ENCODE results near the gene DNAH17.
"Not testable (repeated sequence)": the region's sequence is repeated elsewhere in the genome, so short reads cannot be mapped to it uniquely, and the experiment has no call there.

Gene DNAH17

DNA sequence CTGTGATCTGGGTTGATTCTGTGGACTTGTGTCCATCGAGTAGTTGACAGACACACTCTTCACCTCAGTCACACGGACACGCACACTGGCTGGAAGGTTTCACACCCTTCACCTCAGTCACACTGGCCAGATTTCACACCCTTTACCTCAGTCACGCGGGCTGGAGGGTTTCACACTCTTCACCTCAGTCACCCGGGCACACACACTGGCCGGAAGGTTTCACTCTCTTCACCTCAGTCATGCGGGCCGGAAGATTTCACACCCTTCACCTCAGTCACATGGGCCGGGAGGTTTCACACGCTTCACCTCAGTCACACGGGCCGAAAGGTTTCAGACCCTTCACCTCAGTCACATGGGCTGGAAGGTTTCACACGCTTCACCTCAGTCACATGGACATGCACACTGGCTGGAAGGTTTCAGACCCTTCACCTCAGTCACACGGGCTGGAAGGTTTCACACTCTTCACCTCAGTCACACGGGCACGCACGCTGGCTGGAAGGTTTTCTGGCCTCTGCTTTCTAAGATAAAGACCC, 102.5 kb downstream of the DNAH17 start:
- no peak for DNase-seq

- no peak for DNase-seq
Measured at GRCh38 chr17:78473951-78474613, 103.1 kb downstream of the DNAH17 start.

GRCh38 chr17:78472035-78472905, 104.9 kb downstream of the DNAH17 start:
- DNase-seq = no peak

DNA sequence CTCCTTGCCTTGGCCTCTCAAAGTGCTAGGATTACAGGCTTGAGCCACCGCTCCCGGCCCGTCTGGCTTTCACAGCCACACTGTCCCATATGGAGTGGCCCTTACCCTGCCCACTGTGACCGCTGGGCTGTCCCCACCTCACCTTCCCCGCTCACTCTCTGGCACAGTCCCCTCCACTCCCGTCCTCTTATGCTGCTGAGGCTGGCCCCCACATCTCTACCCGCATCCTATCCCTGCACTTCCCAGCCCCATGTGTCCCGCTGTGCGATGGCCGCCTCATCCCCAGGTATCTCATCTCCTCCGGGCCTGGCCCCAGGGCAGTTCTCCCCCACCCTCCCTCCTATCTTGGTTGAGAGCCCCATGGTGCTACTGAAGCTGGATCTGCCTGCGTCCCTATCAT, 105.6 kb downstream of the DNAH17 start:
- DNase-seq = no peak

- DNase-seq = no peak
Measured at GRCh38 chr17:78469443-78469842, 107.8 kb downstream of the DNAH17 start.

DNA sequence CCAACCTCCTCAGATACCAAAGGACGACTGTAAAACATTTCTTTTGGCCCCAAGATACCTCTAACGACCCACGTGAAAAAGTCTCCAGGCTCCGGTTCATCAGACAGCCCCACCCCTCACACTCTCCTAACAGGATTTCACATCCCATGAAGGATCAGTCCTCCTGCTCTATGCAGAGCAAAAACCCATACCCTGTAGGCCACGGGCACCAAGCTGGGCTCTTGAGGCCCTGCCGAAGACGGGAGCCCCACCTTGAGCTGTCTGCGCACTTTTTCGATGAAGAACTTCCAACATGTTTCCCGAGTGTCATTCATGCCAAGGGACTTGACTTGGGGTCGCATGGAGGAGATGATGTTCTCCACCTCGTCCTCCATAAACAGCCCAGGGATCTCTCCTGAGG, 108.8 kb downstream of the DNAH17 start:
- DNase-seq = no peak

DNA sequence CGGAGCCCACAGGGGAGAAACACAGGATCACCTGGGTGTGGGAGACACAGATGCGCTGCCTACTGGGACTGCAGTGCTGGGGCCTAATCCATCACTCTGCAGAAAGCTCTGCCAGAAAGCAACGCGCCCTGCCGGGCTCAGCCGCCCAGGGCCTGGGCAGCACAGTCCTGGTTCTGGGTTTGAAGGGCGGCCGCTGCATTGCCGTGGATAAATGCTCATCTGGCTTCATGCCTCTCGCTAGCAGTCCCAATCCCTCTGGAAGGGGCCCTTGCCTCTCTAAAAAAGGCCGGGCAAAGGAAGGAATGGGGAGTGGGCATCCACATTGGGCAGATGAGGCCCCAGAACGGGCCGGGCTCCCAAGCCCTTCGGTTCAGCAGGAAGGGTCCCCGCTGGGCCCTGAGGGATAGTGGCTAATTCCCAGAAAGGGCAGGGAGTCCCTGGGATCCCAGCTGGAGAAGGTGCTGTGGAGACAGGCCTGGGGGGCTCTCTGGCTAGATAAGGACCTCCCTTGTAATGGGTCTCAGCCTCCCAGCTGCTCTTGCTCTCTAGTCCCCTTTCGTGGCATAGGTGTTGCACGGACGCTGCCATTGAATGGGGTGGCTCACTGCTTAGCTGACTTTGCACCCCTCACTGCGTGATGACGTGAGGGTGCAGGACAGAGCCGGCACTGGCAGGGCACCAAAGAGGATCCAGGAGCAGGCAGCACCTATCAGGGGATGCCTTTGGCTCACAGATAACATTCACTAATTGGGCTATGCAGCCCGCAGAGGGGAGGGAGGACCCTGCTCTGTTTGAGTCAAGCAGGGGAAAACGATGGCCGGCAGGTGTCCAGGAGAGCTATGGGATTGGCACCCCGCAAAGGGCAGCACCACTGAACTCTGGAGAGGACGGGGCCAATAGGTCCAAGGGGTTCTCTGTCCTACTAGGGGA, 110.1 kb downstream of the DNAH17 start:
- DNase-seq = no peak

- DNase-seq = not testable (repeated sequence)
Measured at GRCh38 chr17:78466109-78466785, 110.9 kb downstream of the DNAH17 start.

DNA sequence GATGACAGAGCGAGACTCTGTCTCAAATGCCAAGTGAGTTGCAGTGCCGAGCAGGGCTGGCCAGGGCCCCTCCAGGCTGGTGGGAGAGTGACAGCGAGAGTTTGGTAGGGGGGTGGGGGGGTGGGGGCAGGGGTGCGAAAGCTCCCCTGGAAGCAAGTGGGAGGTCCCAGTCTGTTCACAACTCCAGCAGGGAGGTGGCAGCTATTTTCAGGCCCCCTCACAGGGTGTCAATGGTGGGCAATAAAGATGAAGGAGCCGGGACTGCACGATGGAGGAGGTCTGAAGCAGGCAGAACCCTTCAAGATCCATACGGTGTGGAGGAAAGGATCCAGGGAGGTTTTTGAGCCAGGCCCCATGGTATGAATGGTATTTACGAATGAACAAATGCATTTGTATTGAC, 115.0 kb downstream of the DNAH17 start:
- no peak for DNase-seq

GRCh38 chr17:78461799-78462053, 115.5 kb downstream of the DNAH17 start:
- no peak for DNase-seq

DNA sequence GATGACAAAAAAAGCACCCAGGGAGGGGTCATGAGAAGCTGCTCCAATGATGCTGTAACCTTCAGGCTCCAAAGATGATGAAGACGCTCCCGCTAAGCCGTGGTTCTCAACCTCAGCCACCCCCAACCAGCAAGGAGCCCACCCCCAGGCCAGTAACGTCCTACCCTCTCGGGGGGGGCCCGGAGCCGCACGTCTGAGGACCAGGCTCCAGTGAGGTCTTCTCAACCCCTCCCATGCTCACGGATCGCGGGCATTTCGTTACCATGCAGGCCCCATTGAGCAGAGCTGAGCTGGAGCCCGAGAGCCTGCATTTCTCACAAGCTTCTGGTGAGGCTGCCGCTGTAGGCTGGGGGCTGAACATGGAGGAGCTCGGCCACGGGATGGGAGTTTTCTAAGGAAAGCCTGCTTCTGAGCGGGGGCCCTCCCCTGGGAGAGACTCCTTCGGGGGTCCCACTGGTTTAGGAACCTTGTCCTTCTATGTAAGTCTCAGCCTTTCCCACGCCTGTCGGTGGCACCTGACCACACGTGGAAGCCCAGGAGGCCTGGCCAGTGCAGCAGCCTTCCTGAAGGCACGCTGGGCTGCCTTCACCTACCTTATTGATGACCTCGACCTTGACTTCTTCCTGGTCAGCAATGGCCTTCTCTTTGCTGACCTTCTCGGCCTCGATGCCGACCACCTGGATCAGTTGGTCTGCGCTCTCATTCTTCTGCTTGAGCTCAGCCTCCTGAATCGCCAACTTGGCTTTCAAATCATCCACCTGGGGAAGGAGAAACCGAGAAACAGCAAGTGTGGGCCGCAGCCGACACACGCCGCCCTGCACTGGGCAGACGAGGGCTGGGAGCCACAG, 116.0 kb downstream of the DNAH17 start:
- DNase-seq = no peak

GRCh38 chr17:78460176-78460675, 117.0 kb downstream of the DNAH17 start:
- DNase-seq = no peak

GRCh38 chr17:78459696-78460095, 117.5 kb downstream of the DNAH17 start:
- DNase-seq = no peak

- DNase-seq = no peak
Measured at GRCh38 chr17:78458736-78459335, 118.4 kb downstream of the DNAH17 start.

GRCh38 chr17:78458091-78458490, 119.1 kb downstream of the DNAH17 start:
- no peak for DNase-seq

GRCh38 chr17:78454346-78454745, 122.8 kb downstream of the DNAH17 start:
- DNase-seq = no peak

DNA sequence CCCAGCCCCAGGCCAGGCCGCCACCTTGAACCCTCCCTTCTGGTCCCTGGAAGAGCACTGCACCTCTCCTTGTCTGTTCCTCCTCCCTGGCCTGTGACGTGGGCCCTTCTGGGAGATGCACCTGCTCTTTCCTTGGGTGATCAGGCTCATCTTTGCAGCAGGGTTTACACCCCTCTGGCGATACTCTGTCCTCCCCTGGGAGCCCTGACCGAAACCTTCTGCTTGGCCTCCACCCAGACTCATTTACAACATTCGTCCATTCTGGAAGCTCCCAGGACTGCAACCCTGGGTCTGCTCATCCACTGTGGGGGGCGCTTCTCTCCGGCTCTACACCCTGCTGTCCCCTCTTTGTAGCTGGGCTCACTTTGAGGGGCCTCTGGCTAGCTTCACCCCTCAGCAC, 125.4 kb downstream of the DNAH17 start:
- DNase-seq = no peak

DNA sequence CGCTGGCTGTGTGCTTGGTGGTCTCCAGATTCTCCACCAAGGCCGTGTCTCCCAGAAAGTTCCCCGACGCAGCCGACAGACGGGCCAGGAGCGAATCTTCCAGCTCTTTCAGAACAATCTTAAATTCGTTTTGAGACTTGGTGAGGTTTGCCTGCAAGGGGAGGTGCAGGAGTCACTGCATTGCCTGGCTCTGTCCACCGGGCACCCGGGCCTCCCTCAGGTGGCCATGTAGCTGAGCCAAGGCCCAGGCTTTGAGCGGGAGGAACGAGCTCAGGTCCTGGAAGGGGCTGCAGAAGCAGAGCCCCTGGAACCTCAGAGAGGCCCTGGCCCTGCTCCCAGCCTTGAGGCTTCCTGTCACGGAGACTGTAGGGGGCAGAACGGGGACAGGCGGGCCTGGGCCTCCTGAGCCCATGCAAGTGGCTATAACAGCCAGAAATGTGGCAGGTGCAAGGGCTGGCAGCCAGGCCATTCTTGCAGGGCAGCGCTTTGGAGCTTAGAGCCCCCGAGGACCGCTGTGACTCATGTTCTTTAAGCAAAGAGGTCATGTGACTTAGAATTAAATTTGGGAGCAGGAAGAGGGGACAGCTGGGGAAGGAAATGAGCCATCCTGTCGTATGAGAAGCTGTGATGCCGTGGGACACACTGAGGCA, 126.4 kb downstream of the DNAH17 start:
- DNase-seq = no peak

DNA sequence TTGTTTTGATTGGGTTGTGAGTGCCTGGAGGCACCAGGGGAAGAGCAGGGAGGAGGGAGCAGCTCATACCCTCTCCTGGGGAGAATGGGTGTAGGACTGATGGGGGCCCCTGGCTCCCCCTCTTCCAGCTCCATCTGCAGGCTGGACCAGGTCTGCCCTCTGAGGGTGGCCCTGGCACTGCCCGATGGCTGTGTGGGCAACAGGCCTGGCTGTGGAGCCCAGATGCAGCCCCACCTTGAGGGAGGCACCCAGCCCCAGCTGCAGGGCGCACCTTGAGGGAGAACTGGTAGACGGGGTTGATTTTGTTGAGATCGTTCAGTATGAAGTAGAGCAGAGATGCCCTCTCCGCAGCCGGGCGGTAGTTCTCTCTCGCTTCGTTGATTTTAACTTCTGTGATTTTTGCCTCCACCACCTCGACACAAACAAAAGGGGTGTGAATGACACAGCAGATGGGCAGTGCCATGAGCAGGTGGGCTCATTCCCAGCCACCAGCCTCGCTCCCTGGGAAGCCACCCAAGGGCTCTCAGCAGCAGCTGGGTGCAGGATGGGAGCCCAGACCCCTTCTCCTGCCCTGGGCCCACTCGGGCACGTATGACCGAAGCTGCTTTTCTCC, 127.1 kb downstream of the DNAH17 start:
- DNase-seq = no peak

DNA sequence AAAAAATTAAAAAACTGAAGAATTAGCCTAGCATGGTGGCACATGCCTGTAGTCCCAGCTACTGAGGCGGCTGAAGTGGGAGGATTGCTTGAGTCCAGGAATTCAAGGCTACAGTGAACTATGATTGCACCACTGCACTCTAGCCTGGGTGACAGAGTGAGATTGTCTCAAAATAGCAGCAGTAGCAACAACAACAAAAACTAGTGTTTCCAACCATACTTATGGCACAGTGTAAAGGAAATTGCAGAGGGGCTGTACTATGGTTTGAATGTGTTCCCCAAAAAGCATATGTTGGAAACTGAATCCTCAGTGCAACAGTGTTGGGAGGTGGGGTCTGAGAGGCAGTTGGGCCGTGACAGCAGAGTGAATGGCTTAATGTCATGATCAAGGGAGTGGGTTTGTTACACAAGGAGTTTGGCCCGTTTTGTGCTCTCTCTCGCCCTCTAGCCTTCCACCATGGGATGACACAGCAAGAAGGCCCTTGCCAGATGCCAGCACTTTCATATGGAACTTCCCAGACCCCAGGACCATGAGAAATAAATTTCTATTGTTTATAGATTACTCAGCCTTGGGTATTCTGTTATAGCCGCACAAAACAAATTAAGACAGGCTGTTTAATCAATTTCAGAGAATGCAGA, 128.7 kb downstream of the DNAH17 start:
- no peak for DNase-seq
